Measurements from ENCODE around the gene C1orf159. TPM values are rescaled to one million over a fixed set of nuclear protein-coding genes. Genes with fewer than 3 reads are reported as not detected.
A peak's percentile ranks its signal among the peaks of the same experiment; 100 is the strongest.

Gene C1orf159
- total RNA-seq, 1 donor from 2014 or later = 11.4 TPM

GRCh38 chr1:1051127-1051810 lies 64.6 kb downstream of the C1orf159 start:
- DNase-seq = no peak

GRCh38 chr1:1050577-1051052 lies 65.3 kb downstream of the C1orf159 start:
- no peak for DNase-seq

- no peak for DNase-seq
These were observed 66.3 kb downstream of the C1orf159 start for GRCh38 chr1:1049318-1050165.

- no peak for DNase-seq
These were observed 67.1 kb downstream of the C1orf159 start for GRCh38 chr1:1048765-1049164.

DNA sequence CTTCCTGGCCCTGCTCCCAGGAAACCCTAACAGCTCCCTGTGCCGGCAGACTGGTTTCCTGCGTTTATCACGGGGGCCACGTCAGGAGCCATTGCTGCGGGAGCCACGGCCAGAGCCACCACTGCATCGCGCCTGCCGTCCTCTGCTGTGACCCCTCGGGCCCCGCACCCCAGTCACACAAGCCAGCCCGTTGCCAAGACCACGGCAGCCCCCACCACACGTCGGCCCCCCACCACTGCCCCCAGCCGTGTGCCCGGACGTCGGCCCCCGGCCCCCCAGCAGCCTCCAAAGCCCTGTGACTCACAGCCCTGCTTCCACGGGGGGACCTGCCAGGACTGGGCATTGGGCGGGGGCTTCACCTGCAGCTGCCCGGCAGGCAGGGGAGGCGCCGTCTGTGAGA lies 67.9 kb downstream of the C1orf159 start:
- no peak for DNase-seq

DNA sequence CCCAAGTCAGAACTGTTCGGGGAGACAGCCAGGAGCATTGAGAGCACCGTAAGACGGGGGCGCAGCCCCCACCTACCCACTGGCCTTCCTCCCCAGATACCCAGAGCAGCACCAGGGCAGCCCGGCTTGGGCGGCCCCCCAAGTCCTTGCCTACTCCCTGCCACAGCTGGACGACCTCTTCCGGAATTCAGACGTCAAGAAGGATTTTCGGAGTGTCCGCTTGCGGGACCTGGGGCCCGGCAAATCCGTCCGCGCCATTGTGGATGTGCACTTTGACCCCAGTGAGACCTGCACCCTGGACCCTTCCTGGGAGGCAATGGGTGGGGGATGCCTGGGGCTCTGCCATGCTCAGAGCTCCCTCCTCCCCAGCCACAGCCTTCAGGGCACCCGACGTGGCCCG lies 68.5 kb downstream of the C1orf159 start:
- no peak for DNase-seq

DNA sequence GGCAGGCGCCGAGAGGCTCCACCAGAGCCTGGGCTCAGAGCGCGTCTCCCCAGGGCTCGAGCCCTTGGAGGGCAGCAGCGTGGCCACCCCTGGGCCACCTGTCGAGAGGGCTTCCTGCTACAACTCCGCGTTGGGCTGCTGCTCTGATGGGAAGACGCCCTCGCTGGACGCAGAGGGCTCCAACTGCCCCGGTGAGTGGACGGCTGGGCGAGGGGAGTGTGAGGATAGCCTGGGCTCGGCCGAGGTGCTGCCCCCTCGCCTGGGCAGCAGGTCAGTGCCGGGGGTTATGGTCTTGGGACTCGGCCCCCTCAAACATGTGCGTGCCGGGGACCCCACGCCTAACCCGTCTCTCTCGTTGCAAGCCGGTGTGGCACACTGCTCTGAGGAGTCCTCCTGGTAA lies 69.1 kb downstream of the C1orf159 start:
- DNase-seq = no peak

DNA sequence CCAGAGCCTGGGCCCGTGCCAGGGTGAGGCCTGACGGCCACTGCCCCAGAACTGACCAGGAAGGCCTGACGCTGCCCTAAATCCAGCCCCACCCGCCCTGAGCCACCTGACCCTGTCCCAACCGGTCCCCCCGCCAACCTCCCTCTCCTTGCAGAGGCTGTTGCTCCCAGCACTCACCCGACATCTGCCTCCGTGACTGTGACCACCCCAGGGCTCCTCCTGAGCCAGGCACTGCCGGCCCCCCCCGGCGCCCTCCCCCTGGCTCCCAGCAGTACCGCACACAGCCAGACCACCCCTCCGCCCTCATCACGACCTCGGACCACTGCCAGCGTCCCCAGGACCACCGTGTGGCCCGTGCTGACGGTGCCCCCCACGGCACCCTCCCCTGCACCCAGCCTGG lies 69.6 kb downstream of the C1orf159 start:
- no peak for DNase-seq

DNA sequence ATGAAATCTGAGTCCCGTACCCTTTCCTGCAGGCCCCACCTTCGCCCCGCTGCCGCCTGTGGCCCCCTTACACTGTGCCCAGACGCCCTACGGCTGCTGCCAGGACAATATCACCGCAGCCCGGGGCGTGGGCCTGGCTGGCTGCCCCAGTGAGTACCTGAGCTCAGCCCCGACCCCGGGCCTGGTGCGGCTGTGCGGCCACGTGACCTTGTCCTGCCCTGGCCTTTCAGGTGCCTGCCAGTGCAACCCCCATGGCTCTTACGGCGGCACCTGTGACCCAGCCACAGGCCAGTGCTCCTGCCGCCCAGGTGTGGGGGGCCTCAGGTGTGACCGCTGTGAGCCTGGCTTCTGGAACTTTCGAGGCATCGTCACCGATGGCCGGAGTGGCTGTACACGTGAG lies 70.8 kb downstream of the C1orf159 start:
- no peak for DNase-seq

- no peak for DNase-seq
These were observed 71.3 kb downstream of the C1orf159 start for GRCh38 chr1:1044455-1045078.

DNA sequence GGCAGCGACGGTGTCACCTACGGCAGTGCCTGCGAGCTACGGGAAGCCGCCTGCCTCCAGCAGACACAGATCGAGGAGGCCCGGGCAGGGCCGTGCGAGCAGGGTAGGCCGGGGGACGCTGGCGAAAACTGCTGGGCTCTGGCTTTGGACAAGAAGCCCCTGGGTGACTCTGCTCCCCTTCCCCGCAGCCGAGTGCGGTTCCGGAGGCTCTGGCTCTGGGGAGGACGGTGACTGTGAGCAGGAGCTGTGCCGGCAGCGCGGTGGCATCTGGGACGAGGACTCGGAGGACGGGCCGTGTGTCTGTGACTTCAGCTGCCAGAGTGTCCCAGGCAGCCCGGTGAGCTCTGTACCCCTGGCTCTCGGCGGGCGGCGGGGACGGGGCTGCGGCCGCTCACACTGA lies 72.0 kb downstream of the C1orf159 start:
- DNase-seq = no peak

GRCh38 chr1:1043411-1043810 lies 72.5 kb downstream of the C1orf159 start:
- no peak for DNase-seq

- DNase-seq = no peak
These were observed 73.1 kb downstream of the C1orf159 start for GRCh38 chr1:1042835-1043234.

DNA sequence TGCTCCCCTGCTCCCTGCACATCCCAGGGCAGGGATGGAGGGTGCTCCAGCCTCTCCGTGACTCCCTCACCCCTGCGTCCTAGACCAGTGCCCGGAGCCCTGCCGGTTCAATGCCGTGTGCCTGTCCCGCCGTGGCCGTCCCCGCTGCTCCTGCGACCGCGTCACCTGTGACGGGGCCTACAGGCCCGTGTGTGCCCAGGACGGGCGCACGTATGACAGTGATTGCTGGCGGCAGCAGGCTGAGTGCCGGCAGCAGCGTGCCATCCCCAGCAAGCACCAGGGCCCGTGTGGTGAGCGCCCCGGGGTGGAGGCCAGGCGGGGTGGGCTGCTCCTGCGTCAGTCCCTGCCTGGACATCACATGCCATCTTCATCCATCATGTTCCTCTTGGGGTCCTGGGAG lies 74.0 kb downstream of the C1orf159 start:
- DNase-seq = no peak

DNA sequence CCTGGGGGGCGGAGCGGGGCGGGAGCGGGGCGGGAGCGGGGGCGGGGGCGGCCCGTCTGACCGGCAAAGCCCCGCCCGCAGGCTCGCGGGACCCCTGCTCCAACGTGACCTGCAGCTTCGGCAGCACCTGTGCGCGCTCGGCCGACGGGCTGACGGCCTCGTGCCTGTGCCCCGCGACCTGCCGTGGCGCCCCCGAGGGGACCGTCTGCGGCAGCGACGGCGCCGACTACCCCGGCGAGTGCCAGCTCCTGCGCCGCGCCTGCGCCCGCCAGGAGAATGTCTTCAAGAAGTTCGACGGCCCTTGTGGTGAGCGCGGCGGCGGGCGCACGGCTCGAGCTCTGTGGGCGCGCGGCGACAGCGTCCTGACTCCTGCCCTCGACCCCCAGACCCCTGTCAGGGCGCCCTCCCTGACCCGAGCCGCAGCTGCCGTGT lies 74.8 kb downstream of the C1orf159 start:
- no peak for DNase-seq

GRCh38 chr1:1040004-1040991 lies 75.6 kb downstream of the C1orf159 start:
- DNase-seq = peak; percentile 90

GRCh38 chr1:1039145-1039910 lies 76.6 kb downstream of the C1orf159 start:
- DNase-seq = no peak

- DNase-seq = no peak
These were observed 77.2 kb downstream of the C1orf159 start for GRCh38 chr1:1038694-1039093.

- DNase-seq = no peak
These were observed 78.2 kb downstream of the C1orf159 start for GRCh38 chr1:1037366-1038327.

- DNase-seq = no peak
These were observed 80.5 kb downstream of the C1orf159 start for GRCh38 chr1:1035291-1035943.
